ENCODE results near the gene PIK3AP1.

- TF ChIP-seq CTCF (conservative IDR thresholded peaks at IDR 0.05; ENCODE audit: low read length): no peak
- no peak for TF ChIP-seq EZH2phosphoT487 (IDR thresholded peaks at IDR 0.05; ENCODE audit: borderline replicate concordance)
Measured at GRCh38 chr10:96699613-96700012, 20.7 kb downstream of the PIK3AP1 start.

Measured in Loucy (cell line).